T follicular helper cell (primary cell): ENCODE measurements around the gene YES1.
"Not testable (repeated sequence)": the region's sequence is repeated elsewhere in the genome, so short reads cannot be mapped to it uniquely, and the experiment has no call there.

Source experiments
- DNase-seq: peaks from one replicate; pipeline ENCODE4 v3.0.0-alpha.2; 2020; ENCODE audit warnings: low read depth

Gene YES1

GRCh38 chr18:683531-683930 is 128.5 kb downstream of the YES1 start:
- no peak for DNase-seq

GRCh38 chr18:682833-683232 is 129.2 kb downstream of the YES1 start:
- no peak for DNase-seq

GRCh38 chr18:682416-682815 is 129.6 kb downstream of the YES1 start:
- not testable (repeated sequence) for DNase-seq

GRCh38 chr18:681985-682384 is 130.1 kb downstream of the YES1 start:
- peak; percentile 30 for DNase-seq

- no peak for DNase-seq
These were observed 131.7 kb downstream of the YES1 start for GRCh38 chr18:680392-680791.

GRCh38 chr18:679516-679915 is 132.5 kb downstream of the YES1 start:
- DNase-seq = no peak

- no peak for DNase-seq
These were observed 133.4 kb downstream of the YES1 start for GRCh38 chr18:678482-679182.

- DNase-seq = no peak
These were observed 134.1 kb downstream of the YES1 start for GRCh38 chr18:677951-678381.

GRCh38 chr18:677145-677544 is 134.9 kb downstream of the YES1 start:
- no peak for DNase-seq

- DNase-seq = no peak
These were observed 135.3 kb downstream of the YES1 start for GRCh38 chr18:676736-677135.

- no peak for DNase-seq
These were observed 136.0 kb downstream of the YES1 start for GRCh38 chr18:676069-676468.

- DNase-seq = no peak
These were observed 136.7 kb downstream of the YES1 start for GRCh38 chr18:675307-675706.

GRCh38 chr18:673769-674168 is 138.3 kb downstream of the YES1 start:
- no peak for DNase-seq

GRCh38 chr18:673317-673716 is 138.7 kb downstream of the YES1 start:
- no peak for DNase-seq
